ENCODE results near the gene GATC.

Gene GATC, protein sequence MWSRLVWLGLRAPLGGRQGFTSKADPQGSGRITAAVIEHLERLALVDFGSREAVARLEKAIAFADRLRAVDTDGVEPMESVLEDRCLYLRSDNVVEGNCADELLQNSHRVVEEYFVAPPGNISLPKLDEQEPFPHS
- total RNA-seq = 22.1 to 44.4 reads per million in 2 donors

DNA sequence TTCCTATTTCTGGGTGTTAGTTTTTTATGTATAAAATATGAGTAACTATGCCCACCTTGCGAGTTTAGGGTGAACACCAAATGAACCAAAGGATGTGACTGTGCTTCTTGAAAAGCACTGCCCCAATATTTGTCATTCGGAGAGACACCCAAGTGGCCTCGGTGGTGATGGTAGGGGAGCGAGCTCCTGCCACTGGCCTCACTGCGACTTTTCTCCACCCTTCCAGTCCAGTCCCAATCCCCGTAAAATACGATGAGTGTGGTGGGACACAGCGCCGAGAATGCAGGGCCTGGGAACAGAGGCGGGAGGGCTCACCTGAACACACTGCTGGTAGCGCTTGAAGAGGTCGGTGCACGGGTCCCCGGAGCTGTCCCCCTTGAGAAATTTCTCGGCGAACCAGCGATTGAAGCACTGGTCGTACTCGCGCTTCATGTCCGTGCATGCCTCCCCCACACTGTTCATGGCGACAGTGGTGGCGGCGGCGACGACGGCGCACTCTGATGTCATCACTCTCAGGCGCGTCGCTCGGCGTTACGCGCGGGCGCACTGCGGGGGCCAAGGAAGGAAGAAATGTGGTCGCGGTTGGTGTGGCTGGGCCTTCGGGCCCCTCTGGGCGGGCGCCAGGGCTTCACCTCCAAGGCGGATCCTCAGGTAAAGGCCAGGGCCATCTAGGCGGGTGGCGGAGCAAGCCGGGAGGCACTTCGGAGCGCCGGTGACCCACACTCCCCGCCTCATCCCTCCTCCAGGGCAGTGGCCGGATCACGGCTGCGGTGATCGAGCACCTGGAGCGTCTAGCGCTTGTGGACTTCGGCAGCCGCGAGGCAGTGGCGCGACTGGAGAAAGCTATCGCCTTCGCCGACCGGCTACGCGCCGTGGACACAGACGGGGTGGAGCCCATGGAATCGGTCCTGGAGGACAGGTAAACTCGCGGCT, at the start of gene GATC, which contains the start of gene TRIAP1:
Gene GATC, plus strand, starts transcription at position 534 of the 933 bp plus-strand sequence. Its CDS starts 37 bp downstream, at position 571.
Gene TRIAP1, minus strand, starts transcription at position 474 of the 933 bp plus-strand sequence. Its CDS starts 12 bp downstream, at position 462.
- DNase-seq = peak; percentile 69 to 90 (median 83)

DNA sequence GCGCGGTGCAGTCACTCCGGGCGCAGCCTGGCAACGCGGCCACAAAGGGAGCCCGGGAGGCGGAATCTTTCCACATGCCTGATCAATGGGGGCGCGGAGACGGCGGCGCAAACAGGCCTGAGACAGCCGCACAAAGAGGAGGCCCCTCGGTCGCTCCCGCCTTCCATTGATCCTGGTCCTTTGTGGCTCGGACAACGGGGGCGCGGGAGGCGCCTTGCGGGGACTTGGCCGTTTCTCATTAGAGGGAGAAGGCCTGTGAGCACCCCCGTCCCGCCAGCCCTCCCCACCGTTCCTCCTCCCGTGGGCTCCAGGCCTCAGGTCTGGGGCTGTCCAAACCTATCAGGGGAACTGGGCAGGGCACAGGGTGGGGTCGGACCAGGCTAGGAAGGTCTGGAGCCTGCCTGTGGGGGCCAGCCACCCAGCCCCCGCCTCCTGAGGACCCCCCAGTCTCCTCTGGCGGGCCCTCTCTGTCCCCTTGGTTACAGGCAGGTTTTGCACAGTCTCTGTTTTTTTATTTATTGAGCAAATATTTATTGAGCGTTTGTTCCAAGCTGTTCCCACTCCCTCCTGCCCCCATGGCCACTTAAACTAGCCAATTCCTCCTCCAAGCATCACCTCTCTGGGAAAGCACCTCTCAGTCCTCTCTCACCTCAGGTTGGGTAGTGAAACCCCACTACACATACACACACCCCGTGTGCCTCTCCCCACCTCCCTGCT, 48.3 kb upstream of the GATC start:
- no peak for DNase-seq

DNA sequence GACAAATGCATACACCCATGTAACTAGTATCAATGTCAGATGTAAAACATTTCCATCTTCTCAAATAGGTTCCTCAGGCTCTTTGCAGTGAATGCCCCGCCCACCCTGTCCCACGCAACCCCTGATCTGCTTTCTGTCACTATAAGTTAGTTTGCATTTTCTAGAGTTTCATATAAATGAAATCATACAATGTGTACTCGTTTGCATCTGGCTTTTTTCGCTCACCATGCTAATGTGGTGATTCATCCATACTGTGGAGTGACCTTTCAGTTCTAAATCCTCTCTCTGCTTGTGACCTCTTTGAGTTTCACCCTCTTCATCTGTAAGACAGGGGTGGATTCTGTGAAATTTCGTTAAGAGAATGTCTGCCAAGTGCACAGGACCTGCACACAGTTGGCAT, 46.7 kb upstream of the GATC start:
- no peak for DNase-seq

DNA sequence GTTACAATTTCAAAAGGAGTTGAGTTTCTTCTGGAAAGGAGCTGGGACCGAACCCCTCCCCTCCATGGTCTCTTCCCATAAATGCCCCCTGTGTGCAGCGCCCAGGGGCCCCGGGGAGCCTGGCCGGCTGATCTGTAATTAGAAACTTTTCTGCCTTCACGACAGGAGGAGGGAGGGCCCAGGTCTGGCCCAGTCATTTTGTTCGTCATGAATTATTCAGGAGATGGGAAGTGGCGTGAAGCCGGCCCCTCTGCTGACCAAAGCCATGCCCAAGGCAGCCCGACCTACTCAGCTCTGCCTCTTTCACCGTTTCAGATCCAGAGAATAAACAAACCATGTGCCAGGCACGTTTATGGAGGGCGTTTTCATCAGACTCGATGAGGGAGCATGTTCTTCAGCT, 44.0 kb upstream of the GATC start:
- no peak for DNase-seq

DNA sequence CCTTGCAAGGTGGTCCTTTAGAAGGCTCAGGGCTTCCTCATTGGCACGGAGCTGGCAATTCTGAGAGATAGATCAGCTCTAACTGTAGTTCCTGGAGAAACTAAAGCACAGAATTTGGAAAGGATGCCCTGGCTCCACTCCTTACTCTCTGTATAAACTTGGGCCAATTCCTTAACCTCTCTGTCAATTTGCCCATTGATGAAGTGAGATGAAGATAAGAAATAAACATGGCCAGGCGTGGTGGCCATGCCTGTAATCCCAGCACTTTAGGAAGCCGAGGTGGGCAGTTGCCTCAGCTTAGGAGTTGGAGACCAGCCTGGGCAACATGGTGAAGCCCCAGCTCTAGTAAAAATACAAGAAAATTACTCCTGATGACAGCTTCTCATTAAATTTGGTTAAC, 42.4 kb upstream of the GATC start:
- DNase-seq = no peak

DNA sequence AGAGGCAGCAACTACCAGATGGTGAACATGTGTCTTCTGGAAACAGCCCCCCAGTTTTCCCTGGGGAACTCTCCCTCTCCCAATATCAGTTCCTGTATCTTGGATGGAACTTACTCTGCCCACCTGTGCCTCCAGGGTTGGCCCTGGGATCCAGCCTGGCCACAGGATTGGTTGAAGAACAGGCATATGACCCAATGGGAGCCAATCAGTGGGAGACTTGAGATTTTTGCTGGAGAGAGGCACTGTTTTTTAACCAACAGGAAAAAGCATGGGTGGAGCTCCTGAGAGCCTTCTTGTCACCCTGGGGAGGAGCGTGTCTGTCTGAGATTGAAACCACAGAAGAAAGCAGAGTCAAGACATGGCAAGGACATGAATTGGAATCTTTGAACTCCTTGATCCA, 42.0 kb upstream of the GATC start:
- peak in 1 of 5 experiments; percentile 18 for DNase-seq

DNA sequence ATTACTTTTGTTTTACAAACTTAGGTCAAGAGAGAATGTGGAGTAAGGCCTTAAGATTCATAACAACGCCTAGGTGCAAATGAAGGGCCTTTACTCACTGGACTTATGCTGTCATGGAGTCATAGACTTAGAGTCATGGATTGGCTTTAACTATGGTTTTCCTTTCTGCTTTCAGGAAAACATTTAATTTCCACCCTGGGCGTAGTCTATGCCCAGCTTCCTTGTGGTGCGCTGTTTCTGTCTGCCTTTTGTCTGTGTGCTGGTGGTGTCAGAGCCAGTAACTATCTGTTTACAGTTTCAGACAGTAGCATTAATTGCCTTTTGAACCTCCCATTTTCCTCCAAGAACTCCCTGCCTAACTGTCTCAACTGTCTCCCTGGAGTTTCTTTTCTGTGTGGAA, 40.2 kb upstream of the GATC start:
- no peak for DNase-seq

DNA sequence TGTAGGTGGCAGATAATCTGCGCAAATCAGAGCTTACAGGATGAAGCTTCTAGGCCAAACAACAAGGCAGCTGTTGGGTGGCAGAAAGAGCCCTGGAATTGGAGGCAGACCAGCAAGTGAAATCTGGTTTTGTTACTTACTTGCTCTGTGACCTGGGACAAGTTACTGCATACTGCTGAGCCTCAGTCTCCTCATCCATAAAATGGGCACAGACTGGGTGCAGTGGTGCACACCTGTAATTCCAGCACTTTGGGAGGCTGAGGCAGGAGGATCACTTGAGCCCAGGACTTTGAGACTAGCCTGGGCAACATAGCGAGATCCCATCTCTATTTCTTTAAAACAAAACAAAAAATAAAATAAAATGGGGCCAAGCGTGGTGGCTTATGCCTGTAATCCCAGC, 39.7 kb upstream of the GATC start:
- no peak for DNase-seq

DNA sequence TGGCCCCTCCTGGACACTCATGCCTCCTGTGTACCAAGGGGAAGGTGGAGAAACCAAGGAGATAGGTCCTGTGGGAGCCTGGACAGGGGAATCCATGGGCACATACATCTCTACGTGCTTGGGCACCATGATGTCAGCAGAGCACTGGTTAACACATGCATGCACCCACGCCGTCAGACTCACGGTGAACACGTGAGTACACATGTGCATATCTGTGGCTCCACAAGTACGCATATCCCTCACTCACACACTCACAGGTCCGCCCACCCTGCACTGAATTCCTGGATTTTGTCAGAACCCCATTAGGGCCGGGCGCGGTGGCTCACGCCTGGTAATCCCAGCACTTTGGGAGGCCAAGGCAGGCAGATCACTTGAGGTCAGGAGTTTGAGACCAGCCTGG, 37.5 kb upstream of the GATC start:
- no peak for DNase-seq

DNA sequence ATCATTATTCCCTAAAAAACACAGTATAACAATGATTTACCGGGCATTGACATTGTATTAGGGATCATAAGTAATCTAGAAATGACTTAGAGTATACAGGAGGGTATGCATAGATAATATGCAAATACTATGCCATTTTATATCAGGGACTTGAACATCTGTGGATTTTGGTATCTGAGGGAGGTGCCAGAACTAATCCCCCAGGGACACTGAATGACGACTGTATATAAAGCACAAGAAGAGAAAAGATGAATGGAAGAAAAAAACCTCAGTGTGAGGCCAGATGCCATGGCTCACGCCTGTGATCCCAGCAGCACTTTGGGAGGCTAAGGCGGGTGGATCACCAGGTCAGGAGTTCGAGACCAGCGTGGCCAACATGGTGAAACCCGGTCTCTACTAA, 33.8 kb upstream of the GATC start:
- no peak for DNase-seq

DNA sequence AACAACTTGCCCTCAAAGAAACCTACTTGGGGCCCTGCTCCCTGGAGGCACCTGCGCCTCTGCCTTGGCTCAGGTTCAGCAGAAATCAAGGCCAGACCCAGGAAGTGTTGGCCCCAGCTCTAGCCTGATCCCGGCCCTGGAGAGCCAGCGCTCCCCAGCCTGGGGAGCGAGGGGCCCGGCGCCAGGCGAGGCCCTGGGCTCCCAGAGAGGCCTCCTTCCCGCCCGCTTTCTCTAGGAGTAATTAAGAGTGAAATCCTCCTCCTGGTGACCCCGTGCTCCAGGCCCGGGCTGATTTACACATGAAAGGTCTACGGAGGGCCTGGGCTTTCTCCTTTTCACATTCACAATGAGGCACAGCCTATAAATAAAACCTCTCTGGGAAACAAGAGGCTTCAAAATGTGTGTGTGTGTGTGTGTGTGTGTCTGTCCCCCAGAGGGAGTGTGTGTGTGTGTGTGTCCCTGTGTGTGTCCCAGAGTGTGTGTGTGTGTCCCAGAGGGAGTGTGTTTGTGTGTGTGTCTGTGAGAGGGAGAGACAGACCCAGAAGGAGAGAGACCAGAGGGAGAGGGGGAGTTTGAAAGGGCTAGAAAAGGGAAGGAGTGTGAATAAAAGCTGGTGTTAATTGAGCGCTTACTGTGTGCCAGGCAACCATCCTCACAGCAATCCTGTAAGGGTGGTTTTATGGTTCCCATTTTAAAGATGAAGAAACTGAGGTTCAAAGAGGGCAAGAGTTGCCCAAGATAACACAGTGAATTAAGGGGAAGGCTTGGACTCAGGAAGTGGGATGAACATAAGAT, 32.1 kb upstream of the GATC start:
- no peak for DNase-seq

DNA sequence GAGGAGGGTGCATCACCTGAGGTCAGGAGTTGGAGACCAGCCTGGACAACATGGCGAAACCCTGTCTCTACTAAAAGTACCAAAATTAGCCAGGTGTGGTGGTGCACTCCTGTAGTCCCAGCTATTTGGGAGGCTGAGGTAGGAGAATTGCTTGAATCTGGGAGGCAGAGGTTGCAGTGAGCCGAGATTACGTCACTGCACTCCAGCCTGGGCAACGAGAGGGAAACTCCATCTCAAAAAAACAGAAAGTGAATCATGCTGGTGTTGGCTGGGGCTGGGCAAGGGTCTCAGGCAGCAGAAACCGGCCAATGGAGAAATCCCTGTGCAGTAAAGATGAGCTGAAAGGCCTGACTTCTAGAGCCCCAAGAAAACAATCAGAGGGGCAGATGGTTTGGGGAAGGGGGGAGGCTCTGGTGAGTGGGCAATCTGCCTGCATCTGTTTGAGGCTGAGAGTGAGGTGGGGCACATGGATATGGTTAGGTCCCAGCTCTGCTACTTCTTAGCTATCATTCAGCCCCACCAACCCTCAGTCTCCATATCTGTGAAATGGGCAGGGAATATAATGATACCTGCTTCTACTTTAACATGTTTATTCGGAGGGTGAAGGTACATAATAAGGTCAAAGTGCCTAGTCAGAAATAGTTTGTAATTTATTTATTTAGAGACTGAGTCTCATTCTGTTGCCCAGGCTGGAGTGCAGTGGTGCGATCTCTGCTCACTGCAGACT, 29.6 kb upstream of the GATC start:
- DNase-seq = no peak

DNA sequence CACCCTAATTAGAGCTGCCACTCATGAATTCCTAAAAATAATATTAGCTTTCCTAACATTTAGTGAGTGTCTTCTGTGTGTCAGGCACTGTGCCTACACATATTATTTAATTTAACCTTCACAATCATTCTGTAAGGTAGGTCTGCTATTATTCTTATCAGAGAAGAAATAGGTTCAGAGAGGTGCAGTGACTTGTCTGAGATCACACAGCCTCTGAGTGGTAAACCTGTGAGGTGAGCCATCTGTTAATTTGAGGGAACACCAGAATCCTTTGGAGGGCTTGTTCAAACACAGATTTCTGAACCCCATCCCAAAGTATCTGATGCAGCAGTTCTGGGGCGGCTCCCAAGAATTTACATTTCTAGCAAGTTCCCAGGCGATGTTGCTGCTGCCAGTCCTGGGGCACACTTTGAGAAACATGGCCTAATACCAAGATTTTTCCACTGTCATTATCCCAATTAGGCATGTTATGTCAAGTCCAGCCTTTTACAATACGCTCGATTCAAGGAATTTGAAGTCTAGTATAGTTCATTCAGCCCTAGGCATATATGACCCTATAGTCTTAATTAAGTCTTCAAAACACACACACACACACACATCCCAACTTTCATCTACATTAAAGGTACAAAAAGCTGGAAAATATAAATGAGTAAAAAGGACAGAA, 28.2 kb upstream of the GATC start:
- DNase-seq = no peak

DNA sequence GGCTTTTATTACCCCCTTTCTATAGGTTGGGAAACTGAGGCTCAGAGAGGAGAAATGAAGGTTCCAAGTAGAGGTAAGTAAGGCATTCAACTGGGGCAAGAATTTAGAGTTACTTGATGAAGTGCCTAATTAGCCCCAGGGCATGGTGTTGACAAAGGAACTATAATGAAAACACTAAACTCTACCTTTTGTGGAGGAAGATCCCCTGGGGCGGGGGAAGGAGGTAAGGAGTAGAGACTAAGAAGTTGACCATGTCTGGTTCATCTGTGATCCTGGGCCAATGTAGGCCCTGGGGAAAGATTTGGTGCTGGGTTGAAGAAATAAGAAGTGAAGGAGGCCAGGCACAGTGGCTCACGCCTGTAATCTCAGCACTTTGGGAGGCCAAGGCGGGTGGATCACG, 24.5 kb upstream of the GATC start:
- DNase-seq = no peak

DNA sequence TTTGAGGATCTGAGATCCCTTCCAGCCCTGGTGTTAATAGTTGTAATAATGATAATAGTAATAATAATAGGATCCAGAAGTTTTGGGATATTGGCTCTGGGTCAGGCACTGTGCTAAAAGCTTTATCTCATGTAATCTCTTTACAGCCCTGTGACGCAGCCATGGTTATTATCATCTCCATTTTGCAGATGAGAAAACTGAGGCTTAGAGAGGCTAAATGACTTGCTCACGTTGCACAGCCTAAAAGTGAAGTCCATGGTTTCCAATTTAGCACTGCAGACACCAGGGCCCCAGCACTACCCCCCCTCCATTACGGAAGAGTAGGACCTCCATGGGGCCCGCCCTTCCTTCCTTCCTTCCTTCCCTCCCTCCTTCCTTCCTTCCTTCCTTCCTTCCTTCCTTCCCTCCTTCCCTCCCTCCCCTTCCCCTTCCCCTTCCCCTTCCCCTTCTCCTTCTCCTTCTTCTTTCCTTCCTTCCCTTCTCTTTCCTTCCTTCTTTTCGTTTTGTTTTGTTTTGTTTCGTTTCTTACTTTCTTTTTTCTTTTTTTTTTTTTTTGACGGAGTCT, 23.3 kb upstream of the GATC start:
- DNase-seq = no peak

DNA sequence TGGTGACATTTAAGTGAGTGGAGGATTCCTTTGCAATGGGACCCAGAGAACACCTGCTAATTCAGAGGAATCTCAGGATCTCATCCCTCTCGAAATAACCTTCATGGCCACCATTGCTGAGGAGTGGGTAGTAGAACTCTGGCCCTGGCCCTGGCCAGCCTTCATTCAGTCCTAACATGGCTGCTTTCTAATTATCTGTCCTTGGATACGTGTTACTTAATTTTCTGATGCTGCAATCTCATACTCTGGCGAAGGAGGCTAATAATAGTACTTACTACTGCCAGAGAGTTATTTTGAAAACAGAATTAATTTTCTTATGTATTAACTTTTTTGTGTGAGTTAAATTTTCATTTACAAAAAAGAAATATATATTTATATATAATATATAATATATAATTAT, 20.4 kb upstream of the GATC start:
- DNase-seq = no peak

DNA sequence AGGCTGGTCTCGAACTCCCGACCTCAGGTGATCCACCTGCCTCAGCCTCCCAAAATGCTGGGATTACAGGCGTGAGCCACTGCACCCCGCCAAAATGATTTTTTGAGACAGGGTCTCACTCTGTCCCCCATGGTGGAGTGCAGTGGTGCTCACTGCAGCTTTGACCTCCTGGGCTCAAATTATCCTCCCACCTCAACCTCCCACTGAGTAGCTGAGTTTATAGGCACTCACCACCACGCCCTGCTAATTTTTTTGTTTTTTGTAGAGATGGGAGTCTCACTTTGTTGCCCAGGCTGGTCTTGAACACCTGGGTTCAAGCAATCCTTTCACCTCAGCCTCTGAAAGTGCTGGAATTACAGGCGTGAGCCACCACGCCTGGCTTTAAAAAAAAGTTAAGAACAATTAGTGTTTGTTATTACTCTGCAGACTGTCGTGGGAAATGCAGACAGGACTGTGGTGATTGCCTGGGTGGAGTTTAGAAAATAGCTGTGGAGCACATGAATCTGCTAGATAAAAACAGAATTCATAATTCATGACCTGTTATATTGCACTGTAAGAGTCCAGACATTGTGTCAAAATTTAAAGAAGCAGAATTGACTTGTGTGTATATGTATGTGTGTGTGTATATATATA, 17.5 kb upstream of the GATC start:
- no peak for DNase-seq

DNA sequence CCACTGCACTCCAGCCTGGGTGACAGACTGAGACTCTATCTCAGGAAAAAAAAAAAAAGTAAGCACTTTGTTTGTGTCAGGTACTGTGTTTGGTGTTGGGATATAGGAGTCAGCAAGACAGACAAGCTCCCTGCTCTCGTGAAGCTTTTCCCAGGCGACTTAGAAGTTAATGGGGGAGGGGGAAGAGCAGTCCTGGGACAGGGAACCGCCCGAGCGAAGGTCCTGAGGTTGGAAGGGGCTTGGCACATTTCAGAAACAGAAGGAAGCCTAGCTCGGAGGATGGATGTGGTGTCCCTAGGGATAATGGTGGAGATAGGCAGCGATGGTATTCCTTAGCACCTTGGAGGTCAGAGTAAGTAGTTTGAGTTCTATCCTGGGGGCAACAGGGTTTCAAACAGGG, 16.9 kb upstream of the GATC start:
- DNase-seq = no peak

DNA sequence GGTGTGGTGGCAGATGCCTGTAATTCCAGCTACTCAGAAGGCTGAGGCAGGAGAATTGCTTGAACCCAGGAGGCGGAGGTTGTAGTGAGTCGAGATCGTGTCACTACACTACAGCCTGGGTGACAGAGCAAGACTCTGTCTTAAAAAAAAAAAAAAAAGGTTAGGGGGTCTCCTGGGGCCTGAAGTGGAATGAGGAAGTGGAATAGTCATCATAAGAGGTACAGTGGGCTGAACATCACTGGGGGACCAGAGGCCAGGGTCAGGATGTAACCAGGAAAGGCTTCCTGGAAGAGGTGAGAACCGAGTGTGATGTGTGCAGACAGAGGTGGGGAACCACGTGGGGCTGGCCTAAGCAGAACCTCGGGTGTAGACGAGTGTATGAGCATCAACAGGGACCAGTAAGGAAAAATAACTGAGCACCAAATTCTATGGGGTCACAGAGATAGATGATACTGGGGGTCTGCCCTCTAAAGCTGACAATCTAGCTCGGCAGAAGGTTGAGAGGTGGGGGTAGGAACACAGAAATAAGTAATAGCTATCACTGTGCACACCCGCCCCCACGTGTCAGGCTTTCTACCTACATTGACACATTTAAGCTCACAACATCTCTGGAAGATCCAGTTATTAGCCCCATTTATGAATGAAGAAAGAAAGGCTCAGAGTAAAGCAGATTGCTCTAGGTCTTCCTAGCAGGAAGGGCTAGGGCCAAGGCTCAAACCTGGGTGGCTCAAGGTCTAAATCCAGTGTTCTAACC, 13.3 kb upstream of the GATC start:
- DNase-seq = no peak
